ENCODE measurements around the gene TWF2.

DNA sequence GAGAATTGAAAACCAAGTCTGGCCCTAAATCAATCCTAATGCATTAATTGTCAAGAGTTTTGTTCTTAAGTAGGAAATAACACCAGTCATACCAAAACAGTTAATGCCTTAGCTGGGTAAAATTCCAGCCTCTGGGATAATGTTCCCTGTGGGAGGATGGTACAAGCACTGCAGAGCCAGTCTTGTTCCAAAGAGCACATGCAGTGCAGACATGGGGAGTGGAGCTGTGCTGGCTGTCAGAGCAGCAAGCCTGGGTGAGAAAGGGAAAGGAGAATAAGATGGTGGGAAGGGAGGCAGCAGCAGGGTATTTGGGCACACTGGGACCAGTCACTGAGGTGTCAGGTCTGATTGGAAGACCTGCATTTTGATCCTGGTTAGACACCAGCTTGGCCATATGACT lies 28.9 kb downstream of the TWF2 start:
- TF ChIP-seq GATA1 (IDR thresholded peaks at IDR 0.05; ENCODE audit: low read depth, low read length) (no peak), POLR2A (IDR thresholded peaks at IDR 0.05; ENCODE audit: low read length) (no peak)
